ENCODE results near the gene POU2F1. TPM values are rescaled to one million over a fixed set of nuclear protein-coding genes. Genes with fewer than 3 reads are reported as not detected.

The POU2F1 gene
- total and polyA plus RNA-seq, 2 experiments from 2014 or later: 38.8 to 66.1 TPM

GRCh38 chr1:167289966-167290365, 69.3 kb downstream of the POU2F1 start:
- peaks cover 99% of the 10 kb centered on the region for H3K79me2 ChIP-seq (replicated peaks; ENCODE audit: insufficient read depth)
- H3K4me1 Mint-ChIP-seq: peaks cover 51% of the 10 kb centered on the region
- no peak overlapping the region for H3K4me3 Mint-ChIP-seq
- TF ChIP-seq EZH2 (IDR thresholded peaks at IDR 0.05; ENCODE audit: low read depth, unreplicated experiment) (no peak), NANOG (IDR thresholded peaks at IDR 0.05; ENCODE audit: borderline replicate concordance) (no peak), CTCF (conservative IDR thresholded peaks at IDR 0.05; ENCODE audit: low read depth in 2 of 2) (no peak), EZH2phosphoT487 (IDR thresholded peaks at IDR 0.05; ENCODE audit: unreplicated experiment) (no peak), POLR2AphosphoS5 (IDR thresholded peaks at IDR 0.05; ENCODE audit: low read depth) (no peak), ZNF114 (CRISPR knock-in tag; IDR thresholded peaks at IDR 0.05) (no peak), ZNF331 (CRISPR knock-in tag; IDR thresholded peaks at IDR 0.05; ENCODE audit: low read depth) (no peak), ETS1 (IDR thresholded peaks at IDR 0.05) (no peak), STAT1 (IDR thresholded peaks at IDR 0.05; ENCODE audit: unreplicated experiment) (no peak), JUNB (IDR thresholded peaks at IDR 0.05; ENCODE audit: unreplicated experiment) (no peak), REST (IDR thresholded peaks at IDR 0.05; ENCODE audit: unreplicated experiment) (no peak), CREB1 (CRISPR knock-in tag; IDR thresholded peaks at IDR 0.05; ENCODE audit: low read depth) (no peak), ZNF462 (CRISPR knock-in tag; IDR thresholded peaks at IDR 0.05) (no peak)
- ATAC-seq: no peak
- H4K20me1 ChIP-seq (replicated peaks; ENCODE audit: insufficient read depth): peaks cover 23% of the 10 kb centered on the region
- H3K27ac Mint-ChIP-seq: no peak overlapping the region
- no peak overlapping the region for H3K27ac ChIP-seq (ENCODE audit: low read depth)
- peaks cover 9% of the 10 kb centered on the region; the same call in 2 of the 3 replicates for H3K36me3 Mint-ChIP-seq (ENCODE audit: low read depth)
- DNase-seq (ENCODE audit: low spot score): no peak
- no peak overlapping the region for H3K4me3 ChIP-seq
- H3K4me2 ChIP-seq: no peak overlapping the region
- H3K4me1 ChIP-seq (ENCODE audit: insufficient read depth): peaks cover 43% of the 10 kb centered on the region
- no peaks in the 10 kb centered on the region for H3K27me3 Mint-ChIP-seq (ENCODE audit: insufficient read depth, low read depth, poor library complexity)
- H3K36me3 ChIP-seq (ENCODE audit: insufficient read depth): no peaks in the 10 kb centered on the region
- H3K9me2 ChIP-seq (ENCODE audit: insufficient read depth): no peaks in the 10 kb centered on the region
- no peaks in the 10 kb centered on the region; the same call in 2 of the 3 replicates for H3K9me3 Mint-ChIP-seq
- H3K27me3 ChIP-seq (ENCODE audit: insufficient read depth): no peaks in the 10 kb centered on the region
- no peak overlapping the region for H2AFZ ChIP-seq
- H3F3A ChIP-seq (replicated peaks; ENCODE audit: low read depth): no peaks in the 10 kb centered on the region
